Measurements from ENCODE around the gene SLC25A40. TPM values are rescaled to one million over a fixed set of nuclear protein-coding genes. Genes with fewer than 3 reads are reported as not detected.
A peak's percentile ranks its signal among the peaks of the same experiment; 100 is the strongest.
"Not testable (repeated sequence)": the region's sequence is repeated elsewhere in the genome, so short reads cannot be mapped to it uniquely, and the experiment has no call there.

SLC25A40 gene, protein sequence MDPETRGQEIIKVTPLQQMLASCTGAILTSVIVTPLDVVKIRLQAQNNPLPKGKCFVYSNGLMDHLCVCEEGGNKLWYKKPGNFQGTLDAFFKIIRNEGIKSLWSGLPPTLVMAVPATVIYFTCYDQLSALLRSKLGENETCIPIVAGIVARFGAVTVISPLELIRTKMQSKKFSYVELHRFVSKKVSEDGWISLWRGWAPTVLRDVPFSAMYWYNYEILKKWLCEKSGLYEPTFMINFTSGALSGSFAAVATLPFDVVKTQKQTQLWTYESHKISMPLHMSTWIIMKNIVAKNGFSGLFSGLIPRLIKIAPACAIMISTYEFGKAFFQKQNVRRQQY
- 32.5 and 43.7 TPM in 2 replicates for total RNA-seq (2014; rRNA removed; shearing (Covaris generic))

DNA sequence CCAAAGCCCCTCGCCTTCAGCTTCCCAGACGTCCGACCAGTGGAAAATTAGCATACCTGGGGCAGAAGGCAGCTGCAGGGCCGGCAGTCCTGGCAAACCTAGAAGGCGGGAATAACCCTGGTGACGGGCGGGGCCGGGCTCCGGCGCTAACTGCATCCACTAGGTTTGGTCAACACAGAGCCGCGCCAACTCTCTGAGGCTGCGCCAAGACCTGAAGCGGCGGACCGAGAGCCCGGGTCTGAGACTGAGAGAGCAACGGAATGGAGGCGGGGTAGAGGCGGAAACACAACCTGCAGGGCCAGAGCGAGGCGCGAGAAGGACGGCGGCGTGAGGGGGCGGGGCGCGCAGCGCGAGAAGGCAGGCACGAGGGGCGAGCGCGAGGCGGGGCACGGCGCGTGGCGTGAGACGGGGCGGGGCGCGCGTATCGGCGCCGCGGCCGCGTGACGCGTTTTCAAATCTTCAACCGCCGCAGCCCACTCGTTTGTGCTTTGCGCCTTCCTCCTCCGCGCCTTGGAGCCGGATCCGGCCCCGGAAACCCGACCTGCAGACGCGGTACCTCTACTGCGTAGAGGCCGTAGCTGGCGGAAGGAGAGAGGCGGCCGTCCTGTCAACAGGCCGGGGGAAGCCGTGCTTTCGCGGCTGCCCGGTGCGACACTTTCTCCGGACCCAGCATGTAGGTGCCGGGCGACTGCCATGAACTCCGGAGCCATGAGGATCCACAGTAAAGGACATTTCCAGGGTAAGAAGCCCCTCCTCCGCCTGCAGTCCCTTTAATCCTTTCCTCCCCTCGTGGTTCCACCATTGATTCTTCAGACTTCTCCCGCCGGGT, at the start of gene SLC25A40, which contains the start of gene DBF4:
Gene SLC25A40, minus strand, starts transcription at position 321 of the 829 bp plus-strand sequence. CDS start 17,633 bp downstream, outside the sequence.
Gene DBF4, plus strand, starts transcription at position 454 of the 829 bp plus-strand sequence. Its CDS starts 240 bp downstream, at position 694.
- no peaks in the 10 kb centered on the region for H3K27me3 ChIP-seq
- H3K9me3 ChIP-seq (replicated peaks) = peaks cover 10% of the 10 kb centered on the region; the same call in 1 of the 2 replicates
- H3K36me3 ChIP-seq = peaks cover 40% of the 10 kb centered on the region
- 0 out of 2 replicates have a peak, but pooled peaks cover 3% of the 10 kb centered on the region for H3K4me1 ChIP-seq
- peak within 1 kb of the TSS; percentile 85 for H3K4me3 ChIP-seq
- H3K27ac ChIP-seq = peak within 1 kb of the TSS; percentile 91
- peak; percentile 97 for DNase-seq

DNA sequence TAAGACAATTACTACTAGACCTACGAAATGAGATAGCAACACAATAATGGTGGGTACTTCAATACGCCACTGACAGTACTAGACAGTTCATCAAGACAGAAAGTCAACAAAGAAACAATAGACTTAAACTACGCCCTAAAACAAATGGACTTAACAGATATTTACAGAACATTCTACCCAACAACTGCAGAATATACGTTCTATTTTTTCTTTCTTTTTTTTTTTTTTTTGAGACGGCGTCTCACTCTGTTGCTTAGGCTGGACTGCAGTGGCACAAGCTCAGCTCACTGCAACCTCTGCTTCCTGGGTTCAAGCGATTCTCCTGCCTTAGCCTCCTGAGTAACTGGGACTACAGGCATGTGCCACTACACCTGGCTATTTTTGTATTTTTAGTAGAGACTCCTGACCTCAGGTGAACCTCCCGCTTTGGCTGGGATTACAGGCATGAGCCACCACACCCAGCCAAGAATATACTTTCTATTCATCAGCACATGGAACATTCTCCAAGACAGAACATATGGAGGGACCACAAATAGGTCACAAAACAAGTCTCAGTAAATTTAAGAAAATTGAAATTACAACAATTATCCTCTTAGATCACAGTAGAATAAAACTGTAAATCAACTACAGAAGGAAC, 46.7 kb upstream of the SLC25A40 start:
- not testable (repeated sequence) for H3K4me1 ChIP-seq; H3K36me3 ChIP-seq; H3K27me3 ChIP-seq; H3K4me3 ChIP-seq; H3K27ac ChIP-seq; DNase-seq; H3K9me3 ChIP-seq (replicated peaks)

DNA sequence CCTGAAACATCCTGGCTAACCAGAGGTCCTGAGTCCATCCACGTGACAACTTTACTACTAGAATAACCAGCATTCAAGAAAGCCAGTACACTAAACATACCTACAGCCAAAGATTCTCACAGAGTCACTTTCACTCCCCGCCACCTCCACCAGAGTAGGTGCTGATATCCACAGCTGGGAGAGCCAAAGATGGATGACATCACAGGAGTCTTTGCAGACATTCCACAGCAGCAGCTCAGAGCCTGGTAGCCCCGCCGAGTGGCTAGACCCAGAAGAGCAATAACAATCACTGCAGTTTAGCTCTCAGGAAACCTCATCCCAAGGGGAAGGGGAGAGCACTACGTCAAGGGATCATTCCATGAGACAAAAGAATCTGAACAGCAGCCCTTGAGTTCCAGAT, 44.4 kb upstream of the SLC25A40 start:
- Histone ChIP-seq H3K9me3 (replicated peaks) (no peaks in the 10 kb centered on the region), H3K4me3 (no peak overlapping the region), H3K4me1 (no peaks in the 10 kb centered on the region), H3K36me3 (no peaks in the 10 kb centered on the region), H3K27ac (no peak overlapping the region), H3K27me3 (no peaks in the 10 kb centered on the region)
- peak; percentile 17 to 22 for DNase-seq

DNA sequence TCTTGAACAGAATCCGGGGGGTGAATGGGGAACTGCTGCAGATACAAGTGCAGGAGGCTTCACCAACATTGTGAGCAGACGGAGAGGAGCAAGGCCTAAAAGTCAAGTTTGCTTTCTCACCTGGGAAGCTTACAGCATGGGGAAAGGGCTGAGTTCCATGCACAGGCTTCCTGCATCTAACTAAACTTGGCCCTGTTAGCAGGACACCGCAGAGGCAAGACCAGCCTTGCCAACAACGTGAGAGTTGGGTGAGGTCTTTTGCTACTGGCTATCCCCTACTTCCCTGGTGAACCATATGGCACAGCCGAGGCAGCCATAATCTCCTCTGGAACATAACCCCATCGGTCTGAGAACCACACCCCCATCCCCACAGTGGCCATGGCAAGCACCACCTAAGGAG, 43.7 kb upstream of the SLC25A40 start:
- DNase-seq = no peak

DNA sequence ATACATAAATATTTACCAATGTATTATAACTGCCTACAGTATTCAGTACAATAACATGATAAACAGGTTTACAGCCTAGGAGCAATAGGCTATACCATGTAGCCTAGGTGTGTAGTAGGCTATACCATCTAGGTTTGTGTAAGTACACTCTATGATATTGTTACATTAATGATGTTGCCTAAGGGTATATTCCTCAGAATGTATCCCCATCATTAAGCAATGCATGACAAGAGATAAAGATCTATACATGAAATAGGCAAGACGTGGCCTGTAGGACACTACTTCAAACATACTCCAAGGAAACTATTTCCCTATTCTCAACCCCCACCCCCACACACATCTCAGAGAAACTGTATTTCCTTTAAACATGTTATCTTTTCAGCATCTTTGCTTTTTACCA, 42.6 kb upstream of the SLC25A40 start:
- no peak overlapping the region for H3K27ac ChIP-seq
- H3K9me3 ChIP-seq (replicated peaks) = no peaks in the 10 kb centered on the region
- no peaks in the 10 kb centered on the region for H3K36me3 ChIP-seq
- H3K27me3 ChIP-seq = no peaks in the 10 kb centered on the region
- no peaks in the 10 kb centered on the region for H3K4me1 ChIP-seq
- DNase-seq = no peak
- no peak overlapping the region for H3K4me3 ChIP-seq

More for the DNA sequence above, 43.7 kb upstream of the SLC25A40 start:
- no peak overlapping the region for H3K27ac ChIP-seq
- H3K4me3 ChIP-seq = no peak overlapping the region
- no peaks in the 10 kb centered on the region for H3K36me3 ChIP-seq
- H3K27me3 ChIP-seq = no peaks in the 10 kb centered on the region
- no peaks in the 10 kb centered on the region for H3K9me3 ChIP-seq (replicated peaks)
- no peaks in the 10 kb centered on the region for H3K4me1 ChIP-seq

DNA sequence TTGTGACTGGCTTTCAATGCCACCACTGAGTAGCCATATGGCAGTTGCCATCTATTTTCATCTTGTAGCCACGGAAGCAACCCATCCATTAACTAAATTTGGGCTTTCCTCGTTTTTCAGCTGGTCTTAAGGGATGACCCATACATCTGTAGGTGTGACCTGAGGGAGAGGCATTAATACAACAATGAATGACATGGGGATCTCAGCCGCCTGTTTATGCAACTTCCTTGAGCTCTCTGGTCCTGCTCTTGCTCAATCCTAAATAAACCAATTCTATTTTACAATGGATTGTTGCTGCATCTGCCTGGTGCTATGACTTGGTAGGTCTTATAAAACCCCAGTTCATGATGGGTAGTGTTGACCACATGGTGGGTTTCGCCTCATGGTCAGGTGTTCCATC, 36.0 kb upstream of the SLC25A40 start:
- Histone ChIP-seq H3K27me3 (no peaks in the 10 kb centered on the region), H3K36me3 (peaks cover 17% of the 10 kb centered on the region), H3K4me1 (no peaks in the 10 kb centered on the region), H3K4me3 (no peak overlapping the region), H3K27ac (no peak overlapping the region), H3K9me3 (replicated peaks) (no peaks in the 10 kb centered on the region)
- DNase-seq = no peak

DNA sequence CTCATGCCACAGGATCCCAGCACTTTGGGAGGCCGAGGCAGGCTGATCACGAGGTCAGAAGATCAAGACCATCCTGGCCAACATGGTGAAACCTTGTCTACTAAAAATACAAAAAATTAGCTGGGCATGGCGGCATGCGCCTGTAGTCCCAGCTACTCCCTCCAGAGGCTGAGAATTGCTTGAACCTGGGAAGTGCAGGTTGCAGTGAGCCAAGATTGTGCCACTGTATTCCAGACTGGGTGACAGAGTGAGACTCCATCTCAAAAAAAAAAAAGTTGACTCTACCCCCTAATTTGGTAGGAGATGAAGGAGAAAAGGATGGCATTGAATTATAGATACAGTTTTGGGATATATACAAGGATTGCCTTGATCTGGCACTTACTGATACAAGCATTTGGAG, 32.7 kb upstream of the SLC25A40 start:
- DNase-seq; H3K27ac ChIP-seq; H3K4me3 ChIP-seq; H3K27me3 ChIP-seq; H3K9me3 ChIP-seq (replicated peaks); H3K4me1 ChIP-seq: not testable (repeated sequence)
- peaks cover 51% of the 10 kb centered on the region for H3K36me3 ChIP-seq

DNA sequence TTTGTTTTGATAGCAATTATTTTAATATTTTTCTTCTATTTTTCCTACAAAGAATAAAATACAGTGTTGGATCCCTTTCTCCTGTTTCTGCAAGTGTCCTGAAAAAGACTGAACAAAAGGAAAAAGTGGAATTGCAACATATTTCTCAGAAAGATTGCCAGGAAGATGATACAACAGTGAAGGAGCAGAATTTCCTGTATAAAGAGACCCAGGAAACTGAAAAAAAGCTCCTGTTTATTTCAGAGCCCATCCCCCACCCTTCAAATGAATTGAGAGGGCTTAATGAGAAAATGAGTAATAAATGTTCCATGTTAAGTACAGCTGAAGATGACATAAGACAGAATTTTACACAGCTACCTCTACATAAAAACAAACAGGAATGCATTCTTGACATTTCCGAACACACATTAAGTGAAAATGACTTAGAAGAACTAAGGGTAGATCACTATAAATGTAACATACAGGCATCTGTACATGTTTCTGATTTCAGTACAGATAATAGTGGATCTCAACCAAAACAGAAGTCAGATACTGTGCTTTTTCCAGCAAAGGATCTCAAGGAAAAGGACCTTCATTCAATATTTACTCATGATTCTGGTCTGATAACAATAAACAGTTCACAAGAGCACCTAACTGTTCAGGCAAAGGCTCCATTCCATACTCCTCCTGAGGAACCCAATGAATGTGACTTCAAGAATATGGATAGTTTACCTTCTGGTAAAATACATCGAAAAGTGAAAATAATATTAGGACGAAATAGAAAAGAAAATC, 31.2 kb upstream of the SLC25A40 start:
- not testable (repeated sequence) for DNase-seq; H3K4me3 ChIP-seq; H3K27ac ChIP-seq; H3K27me3 ChIP-seq; H3K9me3 ChIP-seq (replicated peaks); H3K4me1 ChIP-seq
- H3K36me3 ChIP-seq = peaks cover 63% of the 10 kb centered on the region

DNA sequence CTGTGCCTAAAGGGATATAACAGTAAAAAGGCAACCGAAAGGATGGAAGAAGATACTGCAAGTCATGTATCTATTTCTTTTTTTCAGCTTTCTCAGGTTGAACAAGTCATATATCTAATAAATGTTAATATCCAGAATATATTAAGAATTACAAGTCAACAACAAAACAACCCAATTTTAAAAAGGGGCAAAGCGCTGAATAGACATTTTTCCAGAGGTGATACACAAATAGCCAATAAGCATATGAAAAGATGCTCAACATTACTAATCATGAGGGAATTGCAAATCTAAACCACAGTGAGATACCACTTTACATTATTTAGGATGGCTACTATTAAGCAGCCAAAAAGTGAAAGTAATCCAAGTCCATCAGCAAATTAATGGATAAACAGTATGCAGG, 23.1 kb upstream of the SLC25A40 start:
- no peak for DNase-seq
- Histone ChIP-seq H3K9me3 (replicated peaks) (no peaks in the 10 kb centered on the region), H3K27ac (no peak overlapping the region), H3K4me1 (no peaks in the 10 kb centered on the region), H3K27me3 (no peaks in the 10 kb centered on the region), H3K4me3 (no peak overlapping the region), H3K36me3 (peaks cover 94% of the 10 kb centered on the region)

DNA sequence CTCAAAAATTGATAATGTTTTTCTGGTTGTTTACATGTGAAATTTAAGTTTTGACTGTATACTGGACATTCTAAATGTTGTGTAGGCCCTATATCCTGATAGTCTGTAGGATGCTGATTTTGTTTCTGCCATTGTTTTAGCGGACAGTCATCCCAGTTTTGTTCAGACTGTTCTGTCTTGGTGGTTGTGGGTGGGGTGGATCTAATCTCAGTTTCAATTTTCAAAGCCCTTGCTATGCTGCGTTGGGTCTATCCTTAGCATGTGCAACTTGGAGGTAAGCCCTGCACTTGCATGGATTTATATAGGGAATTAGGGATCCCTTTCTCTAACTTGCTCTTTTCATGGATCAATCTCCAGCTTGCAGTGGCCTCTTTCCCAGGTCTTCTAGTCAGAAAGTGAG, 19.2 kb upstream of the SLC25A40 start:
- Histone ChIP-seq H3K4me1 (no peaks in the 10 kb centered on the region), H3K4me3 (no peak overlapping the region), H3K27ac (no peak overlapping the region), H3K27me3 (no peaks in the 10 kb centered on the region), H3K9me3 (replicated peaks) (no peaks in the 10 kb centered on the region), H3K36me3 (peaks cover 87% of the 10 kb centered on the region)
- no peak for DNase-seq

DNA sequence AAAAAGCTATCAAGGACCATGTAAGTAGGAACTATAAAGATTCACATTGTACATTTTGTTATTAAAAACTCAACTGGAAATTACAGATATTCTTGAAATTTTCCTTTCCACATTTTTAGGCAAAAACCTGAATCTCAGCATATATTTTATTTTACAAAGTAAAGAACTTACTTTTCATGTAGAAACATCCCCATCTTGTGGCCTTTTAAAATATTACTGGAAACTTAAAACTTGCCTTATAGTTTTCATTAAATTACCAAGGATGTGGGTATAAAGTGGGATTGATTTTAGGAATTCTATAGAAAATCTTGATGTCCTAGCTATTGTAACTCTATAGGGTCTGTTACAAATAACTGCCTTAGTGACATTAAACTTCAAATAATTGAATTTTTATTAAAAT, 10.7 kb upstream of the SLC25A40 start:
- no peaks in the 10 kb centered on the region for H3K27me3 ChIP-seq

DNA sequence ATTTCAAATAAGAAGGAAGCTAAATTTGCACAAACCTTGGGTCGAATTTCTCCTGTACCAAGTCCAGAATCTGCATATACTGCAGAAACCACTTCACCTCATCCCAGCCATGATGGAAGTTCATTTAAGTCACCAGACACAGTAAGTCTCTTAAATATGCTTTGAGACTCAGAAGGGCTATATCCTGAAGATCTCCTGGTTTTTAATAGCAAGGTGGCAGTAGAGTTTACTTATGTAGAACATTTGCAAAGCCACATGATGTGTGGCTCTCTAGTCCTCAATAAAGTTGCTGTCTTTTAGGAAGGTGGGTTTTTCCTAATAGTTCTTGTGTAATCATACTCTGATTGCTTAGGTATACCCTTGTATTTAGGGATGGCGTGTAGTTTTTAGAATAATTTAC, 8.9 kb upstream of the SLC25A40 start:
- Histone ChIP-seq H3K27ac (no peak overlapping the region), H3K36me3 (peaks cover 89% of the 10 kb centered on the region), H3K9me3 (replicated peaks) (no peaks in the 10 kb centered on the region), H3K4me1 (peaks cover 3% of the 10 kb centered on the region; the same call in 1 of the 2 replicates), H3K27me3 (no peaks in the 10 kb centered on the region), H3K4me3 (no peak overlapping the region)
- no peak for DNase-seq

More for the DNA sequence above, 10.7 kb upstream of the SLC25A40 start:
- Histone ChIP-seq H3K27ac (no peak overlapping the region), H3K4me1 (no peaks in the 10 kb centered on the region; the same call in 1 of the 2 replicates), H3K36me3 (peaks cover 83% of the 10 kb centered on the region), H3K4me3 (no peak overlapping the region), H3K9me3 (replicated peaks) (no peaks in the 10 kb centered on the region)
- peak in 1 of 2 experiments; percentile 30 for DNase-seq

DNA sequence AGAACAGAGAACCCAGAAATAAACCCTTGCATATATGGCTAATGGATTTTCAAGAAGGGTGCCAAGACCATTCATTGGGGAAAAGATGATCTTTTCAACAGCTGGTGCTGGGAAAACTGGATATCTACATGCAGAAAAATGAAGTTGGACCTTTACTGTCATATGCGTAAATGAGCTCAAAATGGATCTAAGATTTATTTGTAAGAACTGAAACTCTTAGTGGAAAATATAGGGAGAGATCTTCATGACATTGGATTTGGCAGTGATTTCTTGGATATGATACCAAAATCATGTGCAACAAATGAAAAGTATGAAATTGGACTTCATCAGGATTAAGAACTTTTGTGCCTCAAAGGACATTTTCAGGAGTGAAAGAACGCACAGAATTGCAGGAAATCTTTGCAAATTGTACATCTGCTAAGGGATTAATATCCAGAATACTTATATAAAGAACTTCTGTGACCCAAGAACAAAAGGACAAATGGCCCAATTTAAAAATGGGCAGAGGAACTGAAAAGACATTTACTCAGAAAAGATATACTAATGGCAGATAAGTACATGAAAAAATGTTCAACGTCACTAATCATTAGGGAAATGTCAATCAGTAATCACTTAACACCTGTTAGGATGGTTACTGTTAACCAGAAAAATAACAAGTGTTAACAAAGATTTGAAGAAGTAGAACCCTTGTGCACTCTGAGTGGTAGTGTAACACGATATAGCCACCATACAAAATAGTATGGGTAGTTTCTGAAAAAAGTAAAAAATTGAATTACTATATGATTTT, 6.2 kb upstream of the SLC25A40 start:
- H3K27me3 ChIP-seq = no peaks in the 10 kb centered on the region
- peaks cover 77% of the 10 kb centered on the region for H3K36me3 ChIP-seq
- no peak overlapping the region for H3K27ac ChIP-seq
- no peaks in the 10 kb centered on the region for H3K9me3 ChIP-seq (replicated peaks)
- DNase-seq = no peak
- H3K4me3 ChIP-seq = no peak overlapping the region
- H3K4me1 ChIP-seq = peaks cover 3% of the 10 kb centered on the region; the same call in 1 of the 2 replicates
